GM12892 (cell line): Measurements from ENCODE around the gene ATIC.

Source experiments
- DNase-seq: peaks from one replicate; pipeline ENCODE4 v3.0.0; 2011; ENCODE audit not compliant: insufficient read length
- FAIRE-seq: peaks from 2 replicates; lab custom pipeline; 2011; peaks lifted over from hg19 to GRCh38; lab: Jason Lieb, UNC
- POLR2A ChIP-seq: IDR thresholded peaks from 2 replicates; pipeline ENCODE4 v1.6.1; 2011; ENCODE audit warnings: low read depth, low read length, control low read depth
- POLR2AphosphoS5 ChIP-seq: IDR thresholded peaks from 2 replicates; pipeline ENCODE4 v1.6.1; 2011; ENCODE audit warnings: low read depth, low read length, control low read depth
- TAF1 ChIP-seq: IDR thresholded peaks from 2 replicates; pipeline ENCODE4 v1.6.1; 2011; ENCODE audit warnings: low read depth, mild to moderate bottlenecking, control low read depth, low read length, borderline replicate concordance

The ATIC gene

DNA sequence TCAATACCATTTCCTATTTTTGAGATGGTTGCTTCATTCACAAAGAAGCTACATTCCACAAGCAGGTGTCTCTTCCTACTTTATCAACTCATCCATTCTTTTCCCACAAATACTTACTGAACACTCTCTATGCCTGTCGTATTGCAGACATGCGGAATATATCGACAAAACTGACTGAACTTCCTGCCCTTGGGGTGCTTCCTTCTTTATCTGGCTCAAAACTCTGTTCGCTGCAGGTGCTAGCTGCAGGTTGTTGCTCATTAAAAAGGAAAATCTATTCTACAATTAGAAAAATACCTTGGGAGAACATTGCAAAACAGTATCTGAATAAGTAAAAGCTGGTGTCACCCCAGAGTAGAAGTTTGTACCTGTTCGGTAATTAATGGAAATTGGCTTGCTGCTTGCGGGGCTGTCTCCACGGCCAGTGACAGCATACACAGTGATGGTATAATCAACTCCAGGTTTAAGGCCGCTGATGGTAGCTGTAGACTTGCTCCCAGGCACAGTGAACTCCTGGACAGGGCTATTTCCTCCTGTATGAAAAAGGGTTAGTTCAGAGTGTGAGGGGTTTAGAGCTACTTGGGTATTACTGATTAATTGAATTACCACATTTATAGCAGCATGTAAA is 71.9 kb downstream of the ATIC start:
- no peak for DNase-seq
- TF ChIP-seq POLR2AphosphoS5: no peak
- TF ChIP-seq POLR2A: no peak
- FAIRE-seq: no peak

DNA sequence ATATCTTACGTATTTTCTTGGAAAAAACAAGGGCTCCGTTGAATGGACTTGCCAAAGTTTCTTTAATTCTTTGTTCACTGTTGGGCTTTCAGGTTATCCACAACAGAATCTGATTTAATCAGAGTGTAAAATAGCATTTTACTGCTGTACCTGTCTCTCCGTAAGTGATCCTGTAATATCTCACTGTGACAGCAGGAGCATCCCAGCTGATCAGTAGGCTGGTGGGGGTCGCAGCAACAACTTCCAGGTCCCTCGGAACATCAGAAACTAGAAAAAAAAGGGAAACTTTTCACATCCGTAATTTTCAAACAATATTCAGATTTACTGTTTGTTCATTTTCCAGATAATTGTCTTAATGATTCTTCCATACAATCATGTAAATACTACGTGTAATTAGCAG is 72.9 kb downstream of the ATIC start:
- DNase-seq (no peak), FAIRE-seq (no peak)
- TF ChIP-seq TAF1 (no peak), POLR2A (no peak), POLR2AphosphoS5 (no peak)

DNA sequence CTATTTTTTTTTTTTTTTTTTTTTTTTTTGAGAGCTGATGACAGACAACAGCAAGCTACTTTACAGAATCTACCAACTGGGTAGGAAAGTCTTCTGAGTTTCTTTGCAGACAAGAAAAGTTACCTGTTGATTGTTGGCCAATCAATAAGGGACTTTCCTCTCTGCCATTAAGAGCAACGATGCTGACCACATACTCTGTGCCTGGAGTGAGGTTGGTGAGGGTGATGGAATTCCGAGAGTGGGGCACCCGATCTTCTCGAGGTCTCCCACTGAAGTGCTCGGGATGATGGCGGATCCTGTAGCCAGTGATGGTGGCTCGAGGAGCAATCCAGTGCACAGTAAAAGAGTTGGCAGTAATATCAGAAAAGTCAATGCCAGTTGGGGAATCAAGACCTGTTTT is 74.7 kb downstream of the ATIC start:
- FAIRE-seq (no peak), DNase-seq (no peak)
- TF ChIP-seq POLR2A: no peak
- TF ChIP-seq TAF1: no peak
- TF ChIP-seq POLR2AphosphoS5: no peak

DNA sequence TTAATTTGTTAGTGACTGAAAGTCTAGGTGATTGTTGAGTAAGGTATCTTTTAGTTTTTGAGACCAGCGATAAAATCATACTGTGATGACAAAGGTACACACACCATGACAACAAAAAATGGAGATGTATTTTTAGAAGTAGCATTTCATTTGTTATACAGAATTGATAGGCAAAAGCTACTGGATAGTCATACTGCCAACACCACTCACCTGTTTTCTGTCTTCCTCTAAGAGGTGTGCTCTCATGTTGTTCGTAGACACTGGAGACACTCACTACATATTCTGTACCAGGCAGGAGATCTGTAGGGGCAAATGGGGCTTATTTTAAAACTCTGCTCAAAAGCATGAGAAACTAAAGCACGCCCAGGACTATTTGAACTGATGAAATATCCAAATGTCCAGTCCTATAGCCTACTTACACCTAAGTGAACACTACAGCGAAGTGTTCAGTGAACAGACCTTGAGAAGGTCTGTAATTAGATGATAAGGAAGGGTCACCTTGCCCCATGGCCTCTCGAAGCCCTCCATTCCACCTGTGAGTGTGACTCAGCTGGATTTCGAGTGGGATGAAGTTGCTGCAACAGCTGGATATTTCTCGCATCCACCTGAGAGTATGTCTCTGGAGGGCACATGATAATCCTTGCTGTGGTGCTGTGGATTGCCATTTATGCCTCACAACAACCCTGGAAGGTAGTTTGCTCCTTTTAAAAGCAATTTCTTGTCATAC is 76.3 kb downstream of the ATIC start:
- DNase-seq (no peak), FAIRE-seq (no peak)
- TF ChIP-seq POLR2A (no peak), TAF1 (no peak), POLR2AphosphoS5 (no peak)

DNA sequence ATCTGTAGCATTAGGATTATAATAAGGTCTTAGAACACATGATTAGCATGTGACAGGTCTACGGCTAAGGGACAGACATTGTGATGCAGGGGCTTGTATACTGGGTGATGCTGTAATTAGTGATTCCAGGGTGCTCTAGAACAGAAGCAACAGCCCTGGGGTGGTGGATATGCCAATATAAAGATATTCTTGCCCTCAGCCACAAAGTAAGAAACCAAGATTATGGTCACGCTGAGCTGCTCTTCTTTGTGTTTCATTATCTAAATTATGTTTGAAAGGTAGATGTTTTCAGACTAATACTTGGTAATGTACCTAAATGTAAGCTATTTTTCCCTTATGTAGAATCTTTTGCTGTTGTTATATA is 78.7 kb downstream of the ATIC start:
- no peak for FAIRE-seq
- no peak for TF ChIP-seq POLR2A
- no peak for DNase-seq

DNA sequence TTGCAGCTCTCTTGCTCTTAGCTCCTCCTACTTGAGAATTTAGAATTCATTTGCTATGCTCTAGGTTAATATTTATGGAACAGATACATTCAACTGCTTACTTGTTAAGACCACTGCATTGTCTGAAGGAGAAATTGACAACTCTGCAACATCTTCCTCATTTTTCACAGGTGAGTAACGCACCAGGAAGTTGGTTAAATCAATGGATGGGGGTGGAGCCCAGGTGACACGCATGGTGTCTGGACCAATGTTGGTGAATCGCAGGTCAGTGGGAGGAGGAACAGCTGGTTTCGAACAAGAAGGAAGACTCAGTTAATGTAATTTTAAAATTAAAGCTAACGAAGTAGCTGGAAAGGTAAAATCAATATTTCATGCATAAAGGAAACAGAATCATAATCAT is 79.7 kb downstream of the ATIC start:
- no peak for TF ChIP-seq TAF1
- TF ChIP-seq POLR2AphosphoS5: no peak
- TF ChIP-seq POLR2A: no peak
- no peak for DNase-seq
- no peak for FAIRE-seq

DNA sequence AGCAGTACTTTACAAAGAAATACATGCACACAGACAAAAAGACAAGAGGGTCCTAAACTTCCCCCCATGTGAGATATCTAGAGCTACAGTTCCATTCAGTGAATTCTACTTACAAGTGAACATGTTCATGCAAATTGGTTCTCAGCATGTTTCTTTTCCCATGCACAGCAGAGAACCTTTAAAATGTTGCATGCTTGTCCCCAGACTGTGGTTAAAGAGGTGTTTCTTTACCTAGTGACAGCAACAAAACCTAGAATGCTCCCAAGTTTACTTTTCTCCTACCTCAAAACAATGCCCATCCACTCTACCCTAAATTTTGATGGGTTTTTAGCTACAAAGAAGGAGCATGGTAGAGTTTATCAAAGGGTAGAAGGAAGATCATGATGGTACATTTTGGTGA is 80.3 kb downstream of the ATIC start:
- TF ChIP-seq TAF1 (no peak), POLR2A (no peak), POLR2AphosphoS5 (no peak)
- DNase-seq (no peak), FAIRE-seq (no peak)

DNA sequence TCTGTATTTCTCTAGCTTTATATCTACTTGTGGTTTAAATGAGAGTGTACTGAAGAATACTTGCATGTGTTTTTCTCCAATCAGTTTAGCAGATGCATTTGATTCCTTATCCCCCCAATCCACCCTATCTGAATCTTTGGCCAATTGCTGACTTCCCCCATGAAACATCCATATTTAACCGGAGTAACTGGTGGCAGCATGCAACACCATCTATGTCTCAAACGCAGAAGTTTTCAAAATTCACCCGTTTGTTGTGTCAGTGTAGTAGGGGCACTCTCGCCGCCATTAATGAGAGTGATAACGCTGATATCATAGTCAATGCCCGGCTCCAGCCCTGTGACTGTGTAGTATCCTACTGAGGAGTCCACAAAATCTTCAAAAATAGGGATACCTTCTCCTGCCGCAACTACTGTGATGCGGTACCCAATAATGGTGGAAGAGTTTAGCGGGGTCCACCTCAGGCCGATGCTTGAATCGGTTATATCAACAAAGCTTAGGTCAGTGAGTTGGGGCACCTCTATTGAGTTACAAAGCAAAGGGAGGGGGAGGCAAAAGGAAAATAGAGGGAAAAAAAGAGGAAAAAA is 80.9 kb downstream of the ATIC start:
- no peak for FAIRE-seq
- TF ChIP-seq TAF1: no peak
- TF ChIP-seq POLR2AphosphoS5: no peak
- TF ChIP-seq POLR2A: no peak
- DNase-seq: no peak

DNA sequence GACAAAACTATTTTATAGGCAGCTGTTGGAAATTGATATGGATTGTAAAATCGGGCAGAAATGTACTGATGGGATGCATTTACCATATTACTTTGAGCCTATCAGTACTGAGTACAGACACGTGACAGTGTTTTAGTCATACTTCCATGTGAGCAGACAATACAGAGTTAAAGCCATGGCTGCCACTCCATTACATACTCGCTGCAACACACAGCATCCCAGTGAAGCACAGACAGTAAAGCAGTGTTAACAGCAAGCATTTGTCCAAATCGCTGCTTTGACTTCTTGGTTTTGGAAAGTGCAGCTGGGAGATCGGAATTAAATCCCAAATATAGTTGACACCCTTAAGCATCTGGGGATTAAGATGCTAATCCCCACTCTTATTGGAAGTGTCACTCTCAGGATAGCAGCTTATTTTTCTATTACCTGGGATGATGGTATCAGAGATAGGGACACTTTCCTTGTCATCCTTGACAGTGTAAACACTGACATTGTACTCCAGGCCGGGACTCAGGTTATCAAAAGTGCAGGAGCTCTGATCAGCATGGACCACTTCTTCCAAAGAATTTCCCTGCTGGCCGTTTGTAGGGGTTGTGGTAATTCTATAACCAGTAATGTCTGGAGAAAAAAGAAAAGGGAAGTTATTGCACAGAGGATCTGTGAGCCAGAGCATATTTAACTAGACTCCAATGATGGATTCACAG is 82.4 kb downstream of the ATIC start:
- DNase-seq (no peak), FAIRE-seq (no peak)
- TF ChIP-seq TAF1 (no peak), POLR2AphosphoS5 (no peak), POLR2A (no peak)

DNA sequence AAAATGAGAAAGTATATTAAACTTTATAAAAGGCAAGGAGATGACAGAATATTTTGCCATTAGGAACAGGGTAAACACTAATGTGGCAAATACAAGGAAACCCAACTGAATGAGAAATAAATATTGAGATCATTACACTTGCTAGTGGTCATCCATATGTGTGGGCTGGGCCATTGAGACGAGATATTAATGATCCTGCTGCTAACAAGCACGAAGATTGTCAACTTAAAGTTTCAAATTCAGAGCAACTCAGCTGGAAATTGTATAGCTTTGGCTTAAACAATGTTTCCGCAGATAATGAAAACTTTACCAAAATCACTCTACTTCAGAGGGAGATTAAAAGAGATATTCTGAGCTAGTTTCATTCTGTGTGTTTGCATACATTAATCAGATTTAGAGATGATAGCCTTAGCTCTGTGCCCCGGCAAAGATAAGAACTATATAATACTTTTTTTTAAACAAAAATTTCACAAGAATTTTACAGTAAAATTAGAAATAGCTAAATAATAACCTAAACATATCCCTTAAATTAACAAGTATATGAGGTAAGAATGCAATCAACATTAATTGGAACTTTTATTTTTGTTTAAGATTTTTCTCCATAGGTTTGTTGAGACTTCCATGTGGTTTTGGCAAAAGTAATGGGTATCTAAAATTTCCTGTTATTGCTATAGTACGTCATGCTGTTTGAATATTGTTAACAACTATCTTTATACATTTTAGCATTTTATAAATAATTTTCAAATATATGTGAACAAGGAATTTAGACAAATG is 84.0 kb downstream of the ATIC start:
- TF ChIP-seq POLR2A (no peak), POLR2AphosphoS5 (no peak), TAF1 (no peak)
- DNase-seq (no peak), FAIRE-seq (no peak)

DNA sequence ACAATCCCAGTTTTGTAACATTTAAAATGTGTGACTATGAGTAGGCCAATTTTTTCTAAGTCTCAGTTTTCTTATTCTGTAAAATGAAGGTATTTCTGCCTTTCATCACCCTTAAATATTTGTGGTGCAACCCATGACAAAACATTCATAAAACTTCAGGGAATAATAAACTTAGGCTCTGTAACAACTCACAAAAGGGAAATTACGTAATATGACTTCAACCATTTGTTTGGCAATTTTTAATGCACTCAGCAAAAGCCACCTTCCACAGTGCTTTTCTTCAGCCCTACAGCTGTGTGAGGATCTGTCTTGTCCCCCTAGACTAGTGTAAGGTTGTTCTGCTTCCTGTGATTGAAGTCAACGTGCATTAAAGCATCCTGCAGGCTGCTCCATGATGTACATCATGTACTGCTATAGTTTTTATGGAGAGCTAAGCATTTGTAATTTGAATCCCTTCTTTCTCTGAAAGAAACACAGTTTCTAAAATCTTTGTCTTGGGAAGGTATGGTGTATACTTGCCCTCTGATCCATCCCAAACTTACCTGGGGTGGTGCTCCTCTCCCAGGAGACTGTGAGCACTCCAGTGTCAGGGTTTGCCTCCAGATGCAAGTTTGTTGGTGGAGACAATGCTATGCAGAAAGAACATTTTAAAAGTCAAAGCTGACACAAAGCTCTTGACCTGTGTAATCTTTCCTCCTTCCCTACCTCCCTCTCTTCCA is 84.9 kb downstream of the ATIC start:
- no peak for DNase-seq
- FAIRE-seq: no peak
- no peak for TF ChIP-seq POLR2AphosphoS5
- TF ChIP-seq TAF1: no peak
- TF ChIP-seq POLR2A: no peak
